OCI-LY1 (cell line): ENCODE results near the gene CPAMD8.

Experiments
- H2AFZ ChIP-seq: fragments of 200-600 bp; sonication (generic), shearing (Covaris generic); 2 replicates; pipeline ENCODE4 v1.6.0; 2014; ENCODE audit warnings: antibody characterized with exemption, mild to moderate bottlenecking, low read length
- H3F3A ChIP-seq: fragments of 200-600 bp; sonication (generic), shearing (Covaris generic); 2 replicates; pipeline ENCODE4 v1.6.0; 2014; ENCODE audit warnings: mild to moderate bottlenecking, antibody characterized with exemption, low read length, moderate library complexity; ENCODE audit not compliant: insufficient read depth
- H3K27ac ChIP-seq: fragments of 200-600 bp; sonication (generic); 2 replicates; pipeline ENCODE4 v1.5.1; 2014; ENCODE audit warnings: low read length, mixed run types, mild to moderate bottlenecking, low read depth; ENCODE audit not compliant: poor library complexity, severe bottlenecking
- H3K27me3 ChIP-seq: fragments of 200-600 bp; sonication (generic); 2 replicates; pipeline ENCODE4 v1.6.0; 2014; ENCODE audit warnings: antibody characterized with exemption, mild to moderate bottlenecking, low read length, moderate library complexity; ENCODE audit not compliant: insufficient read depth
- H3K36me3 ChIP-seq: fragments of 200-600 bp; sonication (generic); 2 replicates; pipeline ENCODE4 v1.6.1; 2014; ENCODE audit warnings: mild to moderate bottlenecking, antibody characterized with exemption, low read length, moderate library complexity, mixed read lengths; ENCODE audit not compliant: insufficient read depth
- H3K4me1 ChIP-seq: fragments of 200-600 bp; sonication (generic); 2 replicates; pipeline ENCODE4 v1.5.1; 2014; ENCODE audit warnings: mild to moderate bottlenecking, low read length, moderate library complexity; ENCODE audit not compliant: insufficient read depth, severe bottlenecking
- H3K4me2 ChIP-seq: fragments of 200-600 bp; sonication (generic), shearing (Covaris generic); 2 replicates; pipeline ENCODE4 v1.6.1; 2014; ENCODE audit warnings: low read length
- H3K4me3 ChIP-seq: fragments of 200-600 bp; sonication (generic); 2 replicates; pipeline ENCODE4 v1.5.1; 2014; ENCODE audit warnings: low read length, low read depth, mild to moderate bottlenecking, mixed read lengths; ENCODE audit not compliant: poor library complexity, severe bottlenecking
- H3K79me2 ChIP-seq: fragments of 200-600 bp; shearing (Covaris generic); 2 replicates; pipeline ENCODE4 v1.6.1; 2016; ENCODE audit warnings: mixed run types, low read length, mixed read lengths; ENCODE audit not compliant: insufficient read depth
- H3K9ac ChIP-seq: fragments of 200-600 bp; sonication (generic), shearing (Covaris generic); 2 replicates; pipeline ENCODE4 v1.6.1; 2014; ENCODE audit warnings: mild to moderate bottlenecking, low read length, mixed read lengths
- H3K9me2 ChIP-seq: fragments of 200-600 bp; sonication (generic), shearing (Covaris generic); 2 replicates; pipeline ENCODE4 v1.6.1; 2014; ENCODE audit warnings: low read depth, mild to moderate bottlenecking, low read length, mixed read lengths
- H3K9me3 ChIP-seq: fragments of 200-600 bp; shearing (Covaris generic); 2 replicates; pipeline ENCODE4 v1.6.1; 2014; ENCODE audit warnings: low read length, mixed read lengths
- H4K20me1 ChIP-seq: fragments of 200-600 bp; sonication (generic), shearing (Covaris generic); 2 replicates; pipeline ENCODE4 v1.6.0; 2016; ENCODE audit warnings: mild to moderate bottlenecking, low read length; ENCODE audit not compliant: insufficient read depth
- EZH2 ChIP-seq: fragments of 200-600 bp; sonication (generic), shearing (Covaris generic); IDR thresholded peaks from 2 replicates; pipeline ENCODE4 v1.8.0; 2017; ENCODE audit warnings: borderline replicate concordance, mixed run types, mild to moderate bottlenecking, antibody characterized with exemption, low read length, moderate library complexity, mixed read lengths
- TF ChIP-seq, protein P1 (sequence below): fragments of 200-600 bp; sonication (generic), shearing (Covaris generic); IDR thresholded peaks from 2 replicates; pipeline ENCODE4 v1.5.1; 2017; ENCODE audit warnings: mild to moderate bottlenecking, antibody characterized with exemption, low read length, moderate library complexity, mixed read lengths

The CPAMD8 gene

GRCh38 chr19:16957855-16958254 is 68.8 kb downstream of the CPAMD8 start:
- Histone ChIP-seq H3K4me1 (no peaks in the 10 kb centered on the region), H2AFZ (no peak overlapping the region), H3K27ac (no peak overlapping the region), H3K9me2 (no peaks in the 10 kb centered on the region), H3F3A (no peaks in the 10 kb centered on the region), H3K36me3 (no peaks in the 10 kb centered on the region), H3K27me3 (no peaks in the 10 kb centered on the region), H3K9me3 (no peaks in the 10 kb centered on the region), H3K79me2 (no peaks in the 10 kb centered on the region), H3K9ac (no peak overlapping the region), H4K20me1 (no peaks in the 10 kb centered on the region), H3K4me2 (no peak overlapping the region), H3K4me3 (no peak overlapping the region)
- TF ChIP-seq, protein P1, sequence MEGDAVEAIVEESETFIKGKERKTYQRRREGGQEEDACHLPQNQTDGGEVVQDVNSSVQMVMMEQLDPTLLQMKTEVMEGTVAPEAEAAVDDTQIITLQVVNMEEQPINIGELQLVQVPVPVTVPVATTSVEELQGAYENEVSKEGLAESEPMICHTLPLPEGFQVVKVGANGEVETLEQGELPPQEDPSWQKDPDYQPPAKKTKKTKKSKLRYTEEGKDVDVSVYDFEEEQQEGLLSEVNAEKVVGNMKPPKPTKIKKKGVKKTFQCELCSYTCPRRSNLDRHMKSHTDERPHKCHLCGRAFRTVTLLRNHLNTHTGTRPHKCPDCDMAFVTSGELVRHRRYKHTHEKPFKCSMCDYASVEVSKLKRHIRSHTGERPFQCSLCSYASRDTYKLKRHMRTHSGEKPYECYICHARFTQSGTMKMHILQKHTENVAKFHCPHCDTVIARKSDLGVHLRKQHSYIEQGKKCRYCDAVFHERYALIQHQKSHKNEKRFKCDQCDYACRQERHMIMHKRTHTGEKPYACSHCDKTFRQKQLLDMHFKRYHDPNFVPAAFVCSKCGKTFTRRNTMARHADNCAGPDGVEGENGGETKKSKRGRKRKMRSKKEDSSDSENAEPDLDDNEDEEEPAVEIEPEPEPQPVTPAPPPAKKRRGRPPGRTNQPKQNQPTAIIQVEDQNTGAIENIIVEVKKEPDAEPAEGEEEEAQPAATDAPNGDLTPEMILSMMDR = no peak
- no peak for TF ChIP-seq EZH2

- no peak overlapping the region for H3K27ac ChIP-seq
- no peak for TF ChIP-seq EZH2
- TF ChIP-seq, protein P1 = no peak
- H3K4me2 ChIP-seq = no peak overlapping the region
- no peaks in the 10 kb centered on the region for H3K9me2 ChIP-seq
- no peaks in the 10 kb centered on the region for H3K9me3 ChIP-seq
- no peak overlapping the region for H3K9ac ChIP-seq
- H3K27me3 ChIP-seq = no peaks in the 10 kb centered on the region
- H3K4me1 ChIP-seq = no peaks in the 10 kb centered on the region
- no peaks in the 10 kb centered on the region for H3F3A ChIP-seq
- no peaks in the 10 kb centered on the region for H3K36me3 ChIP-seq
- no peaks in the 10 kb centered on the region for H4K20me1 ChIP-seq
- no peak overlapping the region for H2AFZ ChIP-seq
- no peaks in the 10 kb centered on the region for H3K79me2 ChIP-seq
- no peak overlapping the region for H3K4me3 ChIP-seq
Observed at GRCh38 chr19:16957151-16957701, 69.4 kb downstream of the CPAMD8 start.

GRCh38 chr19:16955161-16955560 is 71.4 kb downstream of the CPAMD8 start:
- Histone ChIP-seq H3K79me2 (no peaks in the 10 kb centered on the region), H3F3A (no peaks in the 10 kb centered on the region), H3K36me3 (no peaks in the 10 kb centered on the region), H3K9me2 (no peaks in the 10 kb centered on the region), H3K4me1 (no peaks in the 10 kb centered on the region), H3K4me2 (no peak overlapping the region), H3K4me3 (no peak overlapping the region), H2AFZ (no peak overlapping the region), H3K9me3 (no peaks in the 10 kb centered on the region), H3K9ac (no peak overlapping the region), H3K27ac (no peak overlapping the region), H3K27me3 (no peaks in the 10 kb centered on the region), H4K20me1 (no peaks in the 10 kb centered on the region)
- TF ChIP-seq EZH2 = no peak
- TF ChIP-seq, protein P1 = no peak
